Measurements from ENCODE around the gene PLD5. TPM values are rescaled to one million over a fixed set of nuclear protein-coding genes. Genes with fewer than 3 reads are reported as not detected.

Gene PLD5
- total and polyA plus RNA-seq, 2 of the 13 experiments (the other 11 are each of a cell fraction or from before 2014, with no cell fraction given): not detected

DNA sequence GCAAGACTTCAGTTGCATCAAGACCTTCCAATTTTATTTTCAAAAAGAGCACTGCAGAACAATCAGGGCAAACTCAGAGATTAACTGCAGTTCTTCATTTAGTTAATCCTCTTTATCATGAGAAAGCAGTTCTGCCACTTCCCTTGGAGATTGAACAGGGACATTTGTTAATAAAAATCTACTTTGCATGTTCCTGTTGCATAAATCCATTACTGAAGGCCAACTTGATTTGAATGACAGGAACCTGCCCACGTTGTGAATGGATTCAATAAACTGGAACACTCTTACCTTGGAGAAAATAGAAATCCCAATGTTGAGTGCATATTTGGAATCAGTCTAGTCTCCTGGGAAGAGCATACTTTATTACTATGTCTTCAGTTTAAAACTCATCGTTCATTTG lies 19.6 kb upstream of the PLD5 start:
- CTCF ChIA-PET (ENCODE audit: low intra/inter-chr PET ratio, low total read pairs): no interaction called here
- H3K4me2 ChIP-seq (ENCODE audit: low read depth, low read length): no peak overlapping the region
- TF ChIP-seq, protein P1, sequence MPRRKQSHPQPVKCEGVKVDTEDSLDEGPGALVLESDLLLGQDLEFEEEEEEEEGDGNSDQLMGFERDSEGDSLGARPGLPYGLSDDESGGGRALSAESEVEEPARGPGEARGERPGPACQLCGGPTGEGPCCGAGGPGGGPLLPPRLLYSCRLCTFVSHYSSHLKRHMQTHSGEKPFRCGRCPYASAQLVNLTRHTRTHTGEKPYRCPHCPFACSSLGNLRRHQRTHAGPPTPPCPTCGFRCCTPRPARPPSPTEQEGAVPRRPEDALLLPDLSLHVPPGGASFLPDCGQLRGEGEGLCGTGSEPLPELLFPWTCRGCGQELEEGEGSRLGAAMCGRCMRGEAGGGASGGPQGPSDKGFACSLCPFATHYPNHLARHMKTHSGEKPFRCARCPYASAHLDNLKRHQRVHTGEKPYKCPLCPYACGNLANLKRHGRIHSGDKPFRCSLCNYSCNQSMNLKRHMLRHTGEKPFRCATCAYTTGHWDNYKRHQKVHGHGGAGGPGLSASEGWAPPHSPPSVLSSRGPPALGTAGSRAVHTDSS (CRISPR knock-in tag; conservative IDR thresholded peaks at IDR 0.05): no peak
- TF ChIP-seq ELF3 (CRISPR knock-in tag; IDR thresholded peaks at IDR 0.05) (no peak), BHLHE40 (IDR thresholded peaks at IDR 0.05; ENCODE audit: low read length) (no peak), ZIK1 (CRISPR knock-in tag; IDR thresholded peaks at IDR 0.05; ENCODE audit: borderline replicate concordance, low read depth) (no peak), SMARCC2 (IDR thresholded peaks at IDR 0.05) (no peak)
- POLR2A ChIA-PET: no interaction called here
- no peaks in the 10 kb centered on the region for H3K27me3 ChIP-seq (ENCODE audit: control insufficient read depth in 1 of 2, insufficient read depth in 2 of 2, low read length in 2 of 2)
- H3K4me1 ChIP-seq (ENCODE audit: insufficient read depth, low read length): no peaks in the 10 kb centered on the region
- no peak for ATAC-seq
- no peak overlapping the region for H3K4me3 ChIP-seq (replicated peaks in 1 of 3; ENCODE audit: insufficient read depth in 1 of 3, low read depth in 2 of 3, low read length in 3 of 3)
- H3K36me3 ChIP-seq (replicated peaks in 1 of 2; ENCODE audit: control insufficient read depth in 1 of 2, insufficient read depth in 2 of 2, low read length in 2 of 2): no peaks in the 10 kb centered on the region
- H3K9me3 ChIP-seq (ENCODE audit: low read length): no peaks in the 10 kb centered on the region
- H3K27ac ChIP-seq (ENCODE audit: extremely low read length, insufficient read depth, low read length): no peak overlapping the region
- FAIRE-seq: no peak
- in situ Hi-C loops (cut with HindIII; ENCODE audit: extremely low pct_ligation_motif_present, low pct_unique_long_range_greater_than_20kb): no loop called here
- DNase-seq (ENCODE audit: low spot score): no peak
- BruUV-seq (replicated peaks): no TSS peak
- no peaks in the 10 kb centered on the region for H4K20me1 ChIP-seq (ENCODE audit: insufficient read depth, low read length)
- WGBS (ENCODE audit: low lambda C conversion rate): 33% methylated on average over 2 of the region's 2 CpGs
- no peak overlapping the region for H3K9ac ChIP-seq (ENCODE audit: insufficient read depth, low read depth, low read length)
- no peak overlapping the region for H2AFZ ChIP-seq (ENCODE audit: low read length)
- H3K79me2 ChIP-seq (ENCODE audit: insufficient read depth, low read length): no peaks in the 10 kb centered on the region
- intact Hi-C loops (cut with micrococcal nuclease; ENCODE audit: unreplicated experiment): no loop called here

DNA sequence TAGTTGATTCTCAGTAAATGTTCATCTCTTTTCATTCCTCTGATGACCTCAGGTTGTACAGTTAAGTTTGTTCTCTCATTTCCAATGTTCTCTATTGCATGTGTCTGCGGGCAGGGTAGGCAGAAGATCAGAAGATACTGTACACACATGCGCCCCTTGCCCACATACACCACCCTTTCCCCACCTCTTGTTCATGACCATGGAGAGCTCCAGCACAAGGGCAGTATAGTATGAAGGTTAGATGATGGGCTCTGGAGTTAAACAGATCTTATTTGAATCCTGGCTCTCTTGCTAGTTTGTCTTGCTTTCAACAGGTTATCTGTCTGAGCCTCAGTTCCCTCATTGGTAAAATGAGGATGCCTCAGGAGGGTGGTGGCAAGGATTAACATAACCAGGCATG lies 17.8 kb upstream of the PLD5 start:
- Histone ChIP-seq H3K27me3 (ENCODE audit: control insufficient read depth in 1 of 2, insufficient read depth in 2 of 2, low read length in 2 of 2) (no peaks in the 10 kb centered on the region), H3K27ac (ENCODE audit: extremely low read length, insufficient read depth, low read length) (no peak overlapping the region), H3K79me2 (ENCODE audit: insufficient read depth, low read length) (no peaks in the 10 kb centered on the region), H3K9me3 (ENCODE audit: low read length) (no peaks in the 10 kb centered on the region), H3K4me2 (ENCODE audit: low read depth, low read length) (no peak overlapping the region), H3K4me1 (ENCODE audit: insufficient read depth, low read length) (no peaks in the 10 kb centered on the region), H4K20me1 (ENCODE audit: insufficient read depth, low read length) (no peaks in the 10 kb centered on the region), H3K9ac (ENCODE audit: insufficient read depth, low read depth, low read length) (no peak overlapping the region), H2AFZ (ENCODE audit: low read length) (no peak overlapping the region), H3K36me3 (replicated peaks in 1 of 2; ENCODE audit: control insufficient read depth in 1 of 2, insufficient read depth in 2 of 2, low read length in 2 of 2) (no peaks in the 10 kb centered on the region), H3K4me3 (replicated peaks in 1 of 3; ENCODE audit: insufficient read depth in 1 of 3, low read depth in 2 of 3, low read length in 3 of 3) (no peak overlapping the region)
- TF ChIP-seq ZNF660 (CRISPR knock-in tag; IDR thresholded peaks at IDR 0.05; ENCODE audit: borderline replicate concordance, low read depth): no peak
- TF ChIP-seq, protein P2, sequence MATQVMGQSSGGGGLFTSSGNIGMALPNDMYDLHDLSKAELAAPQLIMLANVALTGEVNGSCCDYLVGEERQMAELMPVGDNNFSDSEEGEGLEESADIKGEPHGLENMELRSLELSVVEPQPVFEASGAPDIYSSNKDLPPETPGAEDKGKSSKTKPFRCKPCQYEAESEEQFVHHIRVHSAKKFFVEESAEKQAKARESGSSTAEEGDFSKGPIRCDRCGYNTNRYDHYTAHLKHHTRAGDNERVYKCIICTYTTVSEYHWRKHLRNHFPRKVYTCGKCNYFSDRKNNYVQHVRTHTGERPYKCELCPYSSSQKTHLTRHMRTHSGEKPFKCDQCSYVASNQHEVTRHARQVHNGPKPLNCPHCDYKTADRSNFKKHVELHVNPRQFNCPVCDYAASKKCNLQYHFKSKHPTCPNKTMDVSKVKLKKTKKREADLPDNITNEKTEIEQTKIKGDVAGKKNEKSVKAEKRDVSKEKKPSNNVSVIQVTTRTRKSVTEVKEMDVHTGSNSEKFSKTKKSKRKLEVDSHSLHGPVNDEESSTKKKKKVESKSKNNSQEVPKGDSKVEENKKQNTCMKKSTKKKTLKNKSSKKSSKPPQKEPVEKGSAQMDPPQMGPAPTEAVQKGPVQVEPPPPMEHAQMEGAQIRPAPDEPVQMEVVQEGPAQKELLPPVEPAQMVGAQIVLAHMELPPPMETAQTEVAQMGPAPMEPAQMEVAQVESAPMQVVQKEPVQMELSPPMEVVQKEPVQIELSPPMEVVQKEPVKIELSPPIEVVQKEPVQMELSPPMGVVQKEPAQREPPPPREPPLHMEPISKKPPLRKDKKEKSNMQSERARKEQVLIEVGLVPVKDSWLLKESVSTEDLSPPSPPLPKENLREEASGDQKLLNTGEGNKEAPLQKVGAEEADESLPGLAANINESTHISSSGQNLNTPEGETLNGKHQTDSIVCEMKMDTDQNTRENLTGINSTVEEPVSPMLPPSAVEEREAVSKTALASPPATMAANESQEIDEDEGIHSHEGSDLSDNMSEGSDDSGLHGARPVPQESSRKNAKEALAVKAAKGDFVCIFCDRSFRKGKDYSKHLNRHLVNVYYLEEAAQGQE (IDR thresholded peaks at IDR 0.05; ENCODE audit: borderline replicate concordance in 1 of 2, low read depth in 1 of 2, low read length in 2 of 2): peak in 1 of 2 experiments; percentile 81; a peak in 3 of 4 replicates
- 50% methylated on average over 2 of the region's 2 CpGs for WGBS (ENCODE audit: low lambda C conversion rate)
- intact Hi-C loops (cut with micrococcal nuclease; ENCODE audit: unreplicated experiment): no loop called here
- in situ Hi-C loops (cut with HindIII; ENCODE audit: extremely low pct_ligation_motif_present, low pct_unique_long_range_greater_than_20kb): no loop called here
- POLR2A ChIA-PET: no interaction called here
- BruUV-seq (replicated peaks): no TSS peak
- ATAC-seq (no peak), DNase-seq (ENCODE audit: low spot score) (no peak), FAIRE-seq (no peak)
- CTCF ChIA-PET (ENCODE audit: low intra/inter-chr PET ratio, low total read pairs): no interaction called here
